Tibial nerve (tissue), 4 donors: ENCODE data around the gene MRPS22.

Experiments used
- EP300 ChIP-seq, 2 donors: sonication (generic); formaldehyde crosslinking; IDR thresholded peaks; one replicate each; pipeline ENCODE4 v1.6.1; 2017; ENCODE audit warnings: antibody characterized with exemption in 2 of 2, mild to moderate bottlenecking in 1 of 2
- POLR2A ChIP-seq, 2 donors: fragments of 450-650 bp; IDR thresholded peaks; one replicate each; pipeline ENCODE4 v1.6.1; 2017; ENCODE audit warnings: antibody characterized with exemption in 2 of 2, mild to moderate bottlenecking in 2 of 2, moderate library complexity in 2 of 2
- TF ChIP-seq, protein P1 (sequence below), 5 experiments: fragments of 200-600 bp in 3 of 5; fragments of 450-650 bp in 2 of 5; sonication (generic) in 3 of 5; IDR thresholded peaks; one replicate each; pipeline ENCODE4 v1.5.1; 2016 to 2019; ENCODE audit warnings: antibody characterized with exemption in 5 of 5, mild to moderate bottlenecking in 3 of 5, moderate library complexity in 2 of 5

- TF ChIP-seq POLR2A (IDR thresholded peaks at IDR 0.05) (no peak), EP300 (IDR thresholded peaks at IDR 0.05) (no peak)
- TF ChIP-seq, protein P1, sequence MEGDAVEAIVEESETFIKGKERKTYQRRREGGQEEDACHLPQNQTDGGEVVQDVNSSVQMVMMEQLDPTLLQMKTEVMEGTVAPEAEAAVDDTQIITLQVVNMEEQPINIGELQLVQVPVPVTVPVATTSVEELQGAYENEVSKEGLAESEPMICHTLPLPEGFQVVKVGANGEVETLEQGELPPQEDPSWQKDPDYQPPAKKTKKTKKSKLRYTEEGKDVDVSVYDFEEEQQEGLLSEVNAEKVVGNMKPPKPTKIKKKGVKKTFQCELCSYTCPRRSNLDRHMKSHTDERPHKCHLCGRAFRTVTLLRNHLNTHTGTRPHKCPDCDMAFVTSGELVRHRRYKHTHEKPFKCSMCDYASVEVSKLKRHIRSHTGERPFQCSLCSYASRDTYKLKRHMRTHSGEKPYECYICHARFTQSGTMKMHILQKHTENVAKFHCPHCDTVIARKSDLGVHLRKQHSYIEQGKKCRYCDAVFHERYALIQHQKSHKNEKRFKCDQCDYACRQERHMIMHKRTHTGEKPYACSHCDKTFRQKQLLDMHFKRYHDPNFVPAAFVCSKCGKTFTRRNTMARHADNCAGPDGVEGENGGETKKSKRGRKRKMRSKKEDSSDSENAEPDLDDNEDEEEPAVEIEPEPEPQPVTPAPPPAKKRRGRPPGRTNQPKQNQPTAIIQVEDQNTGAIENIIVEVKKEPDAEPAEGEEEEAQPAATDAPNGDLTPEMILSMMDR (IDR thresholded peaks at IDR 0.05): no peak
Observed at GRCh38 chr3:139332092-139332491, 11.7 kb upstream of the MRPS22 start.
